ENCODE measurements around the gene EBF3.

The EBF3 gene

DNA sequence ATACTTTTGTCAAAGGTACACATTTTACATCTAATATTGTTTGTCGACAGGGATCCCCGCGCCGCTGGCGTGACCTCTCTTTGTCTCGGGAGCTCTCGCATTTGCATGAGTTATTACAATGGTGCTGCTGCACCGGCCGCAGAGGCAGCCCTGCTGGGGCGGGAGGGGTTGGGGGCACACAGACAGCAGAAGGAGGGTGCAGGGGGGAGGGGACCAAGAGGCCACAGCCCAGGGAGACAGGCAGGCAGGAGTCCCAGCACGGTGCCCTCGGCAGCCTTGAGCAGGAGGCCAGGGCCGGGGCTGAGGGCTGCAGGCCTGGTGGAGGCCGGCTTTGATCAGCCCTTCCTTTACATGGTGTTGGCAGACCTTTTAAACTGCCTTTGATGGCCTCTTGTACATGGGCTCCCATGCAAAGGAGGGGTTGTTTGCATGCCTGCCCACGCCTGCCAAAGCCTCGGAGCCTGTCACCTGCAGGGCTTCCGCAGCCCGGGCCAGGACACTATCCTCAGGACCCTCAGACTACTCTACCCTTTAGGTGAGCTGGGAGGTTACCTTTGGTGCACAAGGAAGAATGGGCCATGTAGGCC lies 95.5 kb downstream of the EBF3 start:
- no peak for DNase-seq

DNA sequence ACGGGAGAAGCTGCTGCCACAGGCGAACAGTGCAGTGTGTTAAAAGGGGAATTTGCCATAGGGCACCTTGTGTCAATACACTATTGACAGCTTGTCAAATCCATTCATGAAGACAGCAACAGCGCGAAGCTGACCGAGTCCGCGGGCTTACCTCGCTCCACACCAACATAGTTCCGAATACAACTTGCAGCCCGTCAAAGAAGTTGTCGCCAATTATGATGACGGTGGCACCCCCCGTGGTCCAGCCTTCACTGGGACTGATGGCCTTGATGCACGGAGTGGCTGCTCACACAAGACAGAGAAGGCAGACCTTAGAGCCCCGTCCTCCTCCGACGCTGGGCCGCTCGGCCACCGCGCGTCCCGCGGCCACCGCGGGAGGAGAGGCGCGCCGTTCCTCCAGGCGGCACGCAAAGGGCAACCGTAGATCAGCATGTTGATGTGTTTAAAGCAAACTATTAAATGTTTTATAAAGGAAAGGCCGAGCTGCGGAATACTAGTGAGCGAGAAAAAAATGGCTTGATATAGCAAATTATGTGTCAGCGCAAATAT lies 96.4 kb downstream of the EBF3 start:
- DNase-seq: no peak

DNA sequence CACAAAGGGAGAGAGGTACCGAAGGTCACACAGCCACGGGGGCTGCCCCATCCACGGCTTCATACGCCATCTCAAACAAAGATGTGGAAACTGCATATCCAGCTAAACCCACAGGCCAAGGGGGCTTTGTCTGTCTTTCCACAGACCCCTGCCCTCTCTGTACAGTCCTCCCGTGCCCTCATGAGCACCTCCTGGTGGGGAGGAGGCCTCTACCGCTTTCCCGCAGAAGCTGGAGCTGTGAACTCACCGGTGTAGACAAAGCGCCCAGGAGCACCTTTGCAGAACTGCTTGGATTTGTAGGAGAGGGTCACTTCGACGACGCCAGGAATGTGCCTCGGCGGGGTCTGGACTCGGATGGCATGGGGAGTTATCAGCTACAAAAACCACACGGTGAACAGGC lies 97.2 kb downstream of the EBF3 start:
- no peak for DNase-seq

DNA sequence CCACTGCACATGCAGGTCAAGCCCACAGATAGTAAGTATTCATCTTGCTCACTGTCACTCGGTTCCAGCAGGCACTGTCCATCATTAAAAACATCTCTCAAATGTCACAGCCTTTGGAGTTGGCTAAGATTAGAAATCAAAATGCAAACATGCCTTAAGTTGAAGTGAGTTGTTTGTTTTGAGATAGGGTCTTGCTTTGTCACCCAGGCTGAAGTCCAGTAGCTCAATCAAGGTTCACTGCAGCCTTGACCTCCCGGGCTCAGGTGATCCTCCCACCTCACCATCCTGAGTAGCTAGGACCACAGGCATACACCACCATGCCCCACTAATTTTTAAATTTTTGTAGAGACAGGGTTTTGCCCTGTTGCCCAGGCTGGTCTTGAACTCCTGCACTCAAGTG lies 98.1 kb downstream of the EBF3 start:
- DNase-seq: no peak

DNA sequence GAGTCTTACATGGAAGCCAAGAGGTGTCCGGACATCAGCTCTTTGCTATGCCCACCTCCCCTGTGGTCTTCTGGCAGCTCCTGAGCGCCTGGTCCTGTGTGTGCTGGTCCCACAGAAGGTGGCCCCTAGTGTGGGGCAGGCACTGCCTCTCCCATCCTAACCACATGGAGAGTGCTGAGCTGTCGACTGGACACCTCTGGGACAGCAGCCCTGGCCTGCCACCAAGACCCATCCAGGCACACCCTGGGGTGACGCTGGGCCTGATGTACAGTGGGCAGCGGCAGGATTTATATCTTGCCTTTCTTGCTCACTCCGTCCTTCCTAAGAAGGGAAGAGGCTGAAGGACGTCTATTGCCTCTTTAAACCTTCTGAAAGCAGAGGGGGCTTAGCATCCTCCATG lies 98.7 kb downstream of the EBF3 start:
- DNase-seq: no peak

DNA sequence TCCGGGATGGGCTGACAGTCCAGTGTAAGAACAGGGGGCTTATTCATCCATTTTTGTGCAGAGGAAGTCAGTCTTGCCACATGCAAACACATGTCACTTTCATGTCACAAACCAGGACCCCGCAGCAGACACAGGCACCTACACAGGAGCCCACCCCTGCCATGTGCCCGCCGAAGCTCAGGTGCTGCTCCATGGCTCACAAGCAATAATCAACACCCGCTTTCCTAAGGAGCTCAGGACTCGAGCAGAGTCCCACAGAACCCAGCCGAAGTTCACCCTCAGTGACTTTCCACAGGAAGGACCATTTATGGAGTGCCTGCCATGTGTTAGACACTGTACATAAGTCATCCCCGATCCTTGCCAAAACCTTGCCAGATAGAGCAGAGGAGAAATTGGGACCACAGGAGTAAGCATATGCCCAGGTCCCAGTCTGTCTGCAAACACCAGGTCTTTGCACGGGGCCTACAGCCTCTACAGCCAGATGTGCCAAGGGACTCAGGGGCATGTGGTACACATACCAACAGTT lies 99.4 kb downstream of the EBF3 start:
- DNase-seq: no peak

DNA sequence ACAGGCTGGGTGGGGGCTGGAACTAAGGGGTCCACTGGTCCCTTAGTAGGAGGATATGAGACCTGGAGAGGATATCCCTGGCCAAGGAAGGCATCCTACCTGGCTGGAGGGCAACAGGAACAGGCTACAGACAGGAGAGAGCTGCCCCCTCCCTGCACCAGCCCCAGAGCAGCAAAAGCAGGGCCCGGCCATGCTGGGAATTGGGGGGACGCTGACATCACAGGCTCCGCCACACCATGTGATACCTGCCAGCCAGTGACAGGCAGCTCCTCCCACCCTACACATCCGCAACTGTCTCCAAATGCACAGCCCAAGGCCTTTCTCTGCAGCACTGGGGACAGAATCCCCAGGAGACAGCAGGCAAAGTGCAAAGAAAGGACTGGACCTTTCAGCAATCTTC lies 100.0 kb downstream of the EBF3 start:
- DNase-seq: no peak

DNA sequence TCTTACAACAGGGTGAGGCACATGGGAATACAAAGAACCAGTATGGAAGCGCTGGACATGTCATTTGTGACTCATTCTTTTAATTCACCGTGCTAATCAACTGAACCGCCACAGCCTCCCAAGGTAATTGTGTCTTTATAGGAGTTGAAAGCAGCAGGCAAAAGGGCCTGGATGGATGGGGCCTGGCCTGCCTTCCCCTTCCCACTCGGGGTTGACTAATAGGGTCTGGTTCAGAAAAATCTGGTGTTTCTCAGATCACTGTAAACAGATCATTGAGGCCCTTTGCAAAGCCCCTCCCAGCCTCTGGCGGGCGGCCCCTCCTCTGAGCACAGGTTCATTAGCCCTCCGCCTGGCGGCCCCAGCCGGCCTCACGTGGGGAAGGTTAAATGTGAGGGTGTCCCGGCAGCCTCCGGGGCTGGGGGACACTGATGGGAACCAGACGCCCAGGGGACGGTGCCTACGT lies 100.8 kb downstream of the EBF3 start:
- no peak for DNase-seq

DNA sequence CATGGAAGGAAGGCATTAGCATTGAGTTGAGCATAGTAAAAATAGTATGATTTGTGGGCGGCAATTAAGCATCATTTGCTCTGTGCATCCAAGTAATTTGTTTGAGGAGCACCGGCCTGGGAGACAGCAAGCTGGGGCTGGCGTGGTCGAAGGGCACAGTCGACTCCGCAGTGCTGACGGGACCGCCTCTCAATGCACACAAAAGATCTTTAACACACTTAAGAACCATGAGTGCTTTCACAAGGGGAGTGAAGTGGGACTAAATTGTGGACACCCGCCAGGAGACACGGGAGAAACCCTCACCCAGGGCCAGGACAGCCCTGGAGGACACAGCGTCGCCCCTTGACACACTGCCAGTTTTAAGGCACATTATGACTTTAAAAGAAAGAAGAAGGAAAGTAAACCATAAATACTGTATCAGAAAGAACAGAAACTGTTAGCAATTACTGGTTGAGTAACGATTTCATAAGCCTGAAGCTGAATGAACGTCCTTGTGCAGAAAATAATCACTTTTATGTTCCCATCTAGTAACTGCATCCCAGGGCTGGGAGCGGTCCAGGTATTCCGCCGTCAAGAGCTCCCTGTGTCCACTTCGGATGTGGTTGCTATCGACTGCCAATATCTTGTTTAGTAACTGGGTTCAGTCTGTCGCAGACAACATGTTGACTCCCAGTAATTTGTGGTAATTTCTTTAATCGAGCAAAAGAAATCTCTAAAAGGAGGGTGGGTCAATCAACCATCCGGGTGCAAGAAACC lies 102.1 kb downstream of the EBF3 start:
- DNase-seq: no peak

DNA sequence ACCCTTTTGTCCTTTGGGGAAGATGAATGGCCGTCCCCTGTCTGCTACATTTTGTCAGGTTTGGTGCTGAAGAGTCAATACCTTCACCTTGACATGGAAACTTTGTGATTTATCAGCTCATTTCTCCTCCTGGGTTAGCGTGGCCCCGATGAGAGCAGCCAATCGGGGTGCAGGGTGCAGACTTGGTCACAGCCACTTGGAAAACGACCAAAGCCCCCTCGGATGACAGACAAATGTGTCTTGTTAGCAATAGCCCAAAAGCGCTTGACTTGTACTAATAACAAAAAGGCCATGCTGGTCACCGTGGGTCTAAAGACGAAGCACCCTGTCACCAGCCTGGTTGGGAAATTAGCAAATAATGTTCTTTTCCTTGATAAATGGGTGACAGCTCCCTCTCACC lies 103.7 kb downstream of the EBF3 start:
- no peak for DNase-seq

DNA sequence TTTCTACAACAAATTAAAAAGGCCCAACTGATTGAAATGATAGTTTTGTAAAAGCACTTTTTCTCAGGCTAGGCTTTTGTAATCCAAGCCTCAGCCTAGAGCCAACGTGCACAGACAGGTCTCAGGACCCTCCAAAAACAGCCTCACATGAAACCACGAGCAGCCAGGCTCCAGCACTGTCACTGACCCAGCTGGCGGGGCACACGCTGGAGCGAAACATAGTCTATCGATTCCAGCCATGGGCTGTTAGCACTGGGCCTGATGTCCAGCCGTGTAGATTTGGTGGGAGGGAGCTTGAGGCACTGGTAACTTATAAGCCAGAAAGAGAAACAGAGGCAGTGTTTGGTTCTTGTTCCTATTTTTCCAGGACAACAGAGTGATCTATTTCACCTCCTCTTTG lies 104.5 kb downstream of the EBF3 start:
- DNase-seq: no peak

DNA sequence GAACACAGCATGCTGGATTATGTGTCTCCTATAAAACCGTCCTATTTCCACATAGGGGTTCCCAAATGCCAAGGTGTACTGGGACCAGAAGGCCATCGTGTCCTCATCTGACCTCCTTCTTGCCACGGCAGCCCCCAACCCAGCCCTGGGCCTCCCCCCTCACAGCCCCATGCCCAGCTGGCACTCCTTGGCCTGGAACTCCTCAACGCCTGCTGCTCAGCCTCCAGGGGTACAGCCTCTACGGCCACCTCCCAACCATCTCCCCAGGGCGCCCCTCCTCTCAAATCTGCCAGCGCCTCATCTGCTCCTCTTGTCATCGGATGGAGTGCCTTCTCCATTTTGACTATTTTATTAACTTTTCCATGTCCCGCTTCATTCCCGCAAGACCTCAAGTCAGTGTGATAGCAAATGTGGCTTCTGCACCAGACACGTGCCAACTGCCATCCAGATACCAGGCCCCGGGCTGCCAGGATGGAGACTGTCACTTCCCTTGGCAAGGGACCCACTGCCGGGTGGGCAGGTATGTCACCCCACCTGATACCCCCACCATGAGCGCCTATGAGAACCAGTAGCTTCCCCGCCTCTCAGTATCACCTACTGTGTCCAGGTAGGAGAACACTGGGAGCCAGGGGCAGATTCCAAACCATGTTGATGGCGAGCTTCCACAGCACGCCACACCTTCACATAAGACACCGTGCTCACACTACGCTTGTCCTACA lies 106.7 kb downstream of the EBF3 start:
- peak; percentile 53 for DNase-seq

DNA sequence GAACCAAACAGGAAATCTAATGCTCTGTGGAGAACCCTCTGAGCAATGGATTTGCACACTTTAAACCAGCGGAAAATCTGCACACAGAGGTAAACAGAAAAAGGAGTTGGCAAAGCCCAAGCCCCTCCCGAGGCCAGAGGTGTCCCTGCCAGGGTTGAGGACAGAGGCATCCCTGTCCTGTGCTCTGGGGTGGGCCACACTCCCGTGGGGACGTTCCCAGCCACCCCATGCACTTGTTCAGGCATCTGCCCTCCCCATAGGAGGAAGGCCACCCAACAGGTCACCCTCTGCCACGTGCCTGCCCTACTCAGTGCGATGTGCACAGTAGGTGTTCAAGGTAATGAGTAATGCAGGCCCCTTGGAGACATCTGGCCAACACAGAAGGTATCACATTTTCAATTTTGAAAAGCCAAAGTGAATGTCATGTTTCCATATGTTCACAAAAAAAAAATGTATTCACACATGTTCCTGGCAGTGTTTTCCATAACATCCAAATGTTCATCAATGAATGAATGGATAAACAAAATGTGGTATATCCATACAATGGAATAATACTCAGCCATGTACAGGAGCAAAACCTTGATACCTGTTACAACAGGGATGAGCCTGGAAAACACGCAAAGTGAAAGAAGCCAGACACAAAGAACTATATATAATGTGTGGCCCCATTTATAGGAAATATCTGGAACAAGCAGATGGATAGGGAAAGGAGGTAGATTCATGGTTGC lies 108.1 kb downstream of the EBF3 start:
- DNase-seq: no peak

DNA sequence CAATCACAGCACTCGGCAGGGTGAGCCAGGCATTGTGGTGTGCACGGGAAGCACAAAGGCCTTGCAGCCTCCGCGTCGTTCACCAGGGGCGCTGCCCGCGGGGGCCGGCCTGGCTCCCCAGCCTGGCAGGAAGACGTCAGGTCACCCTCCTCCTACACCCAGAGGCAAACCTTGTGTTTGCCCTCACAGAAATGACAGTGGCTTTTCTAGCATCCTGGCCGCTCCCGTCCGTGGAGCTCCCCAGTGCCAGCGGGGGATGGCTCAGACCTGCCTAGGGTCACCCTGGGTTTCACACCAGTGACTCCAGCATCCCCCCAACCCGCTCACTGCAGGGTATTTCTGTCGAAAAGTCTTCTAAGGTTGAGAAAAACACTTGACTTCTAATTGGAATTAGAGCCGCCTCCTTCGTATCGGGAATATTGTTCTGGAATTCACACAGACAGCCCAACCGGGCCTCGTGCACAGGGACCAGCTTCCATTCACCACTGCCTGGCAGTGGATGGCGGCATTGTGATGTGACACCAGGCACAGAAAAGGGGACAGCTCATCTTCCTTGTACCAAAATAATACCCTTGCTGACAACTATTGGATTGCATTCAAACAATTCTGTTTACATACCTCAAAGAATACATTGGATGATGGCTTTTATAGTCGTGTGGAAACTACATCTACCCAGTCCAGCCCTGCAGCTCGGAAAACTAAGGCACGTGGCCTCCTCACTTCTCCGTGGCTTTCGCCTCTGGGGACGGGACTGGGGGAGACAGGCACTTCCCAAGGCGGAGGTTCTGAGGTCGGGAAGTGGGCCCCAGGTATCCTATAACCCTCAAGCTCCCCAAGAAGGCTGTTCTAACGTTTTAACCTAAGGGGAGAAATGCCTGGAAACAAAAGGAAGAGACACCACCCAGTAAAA lies 109.0 kb downstream of the EBF3 start:
- DNase-seq: no peak

DNA sequence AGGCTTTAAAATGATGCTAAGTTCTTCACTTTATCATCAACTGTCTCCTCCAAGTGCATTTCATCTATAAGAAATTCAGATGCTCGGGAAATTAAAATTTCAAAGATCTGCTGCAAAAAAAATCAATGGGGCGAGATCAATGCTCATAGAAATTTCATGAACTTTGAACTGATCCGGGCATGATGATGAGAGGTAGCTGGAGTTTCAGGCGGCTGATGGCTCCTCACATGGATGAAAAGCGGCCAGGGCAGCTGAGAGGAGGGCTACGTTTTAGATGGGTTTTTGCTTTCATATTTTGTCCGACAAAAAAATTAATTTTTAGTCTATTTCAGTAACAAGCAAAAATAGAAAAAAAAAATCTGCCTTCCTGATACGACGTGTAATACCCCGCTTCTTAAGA lies 109.9 kb downstream of the EBF3 start:
- no peak for DNase-seq

DNA sequence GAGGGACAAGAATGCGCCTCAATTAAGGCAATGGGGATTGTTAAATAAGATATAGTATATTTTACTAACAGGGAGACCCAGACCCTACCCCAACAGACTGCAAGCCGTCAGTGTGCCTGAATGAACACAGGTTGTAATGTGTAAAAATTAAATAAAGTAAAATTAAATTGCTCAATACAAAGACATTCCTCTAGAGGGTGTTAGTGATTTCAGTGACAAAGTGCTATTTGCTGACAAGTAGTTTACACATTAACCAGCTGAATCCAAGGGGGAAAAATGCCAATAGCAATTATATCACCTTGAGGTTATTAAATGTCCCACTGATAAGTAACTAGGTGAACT lies 110.5 kb downstream of the EBF3 start:
- DNase-seq: no peak

DNA sequence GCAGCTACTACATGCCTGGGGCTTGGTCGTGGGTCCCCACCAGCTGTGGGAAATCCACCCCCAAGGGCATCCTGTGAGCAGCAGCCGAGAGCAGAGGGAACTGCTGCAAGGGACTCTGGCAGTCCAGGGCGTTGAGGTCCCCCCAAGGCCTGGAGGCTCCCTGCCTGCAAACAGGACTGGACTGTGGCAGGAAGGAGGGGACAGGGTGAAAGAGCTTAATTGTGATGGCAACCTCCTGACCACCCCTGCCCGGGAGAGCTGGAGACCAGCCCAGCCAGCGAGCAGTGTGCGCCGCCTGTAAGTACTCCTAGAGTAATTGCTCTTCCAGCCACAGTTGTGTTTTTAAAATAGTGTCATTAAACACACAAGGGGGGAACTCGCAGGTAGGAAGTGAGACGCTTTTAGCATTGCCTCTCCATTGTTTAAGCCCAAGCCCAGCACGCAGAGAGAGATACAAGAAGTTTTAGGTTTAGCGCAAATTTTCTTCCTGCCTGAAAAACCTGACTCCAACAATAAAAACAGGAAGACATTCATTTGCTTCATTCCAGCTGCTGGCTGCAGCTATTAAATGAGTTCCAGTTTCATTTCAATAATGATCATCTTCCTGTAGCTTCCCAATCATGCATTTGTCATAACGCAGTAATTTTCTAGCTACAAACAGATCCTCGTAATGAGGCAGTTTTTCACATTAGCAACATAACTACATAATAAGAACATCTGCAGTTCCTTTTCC lies 111.1 kb downstream of the EBF3 start:
- DNase-seq: no peak

DNA sequence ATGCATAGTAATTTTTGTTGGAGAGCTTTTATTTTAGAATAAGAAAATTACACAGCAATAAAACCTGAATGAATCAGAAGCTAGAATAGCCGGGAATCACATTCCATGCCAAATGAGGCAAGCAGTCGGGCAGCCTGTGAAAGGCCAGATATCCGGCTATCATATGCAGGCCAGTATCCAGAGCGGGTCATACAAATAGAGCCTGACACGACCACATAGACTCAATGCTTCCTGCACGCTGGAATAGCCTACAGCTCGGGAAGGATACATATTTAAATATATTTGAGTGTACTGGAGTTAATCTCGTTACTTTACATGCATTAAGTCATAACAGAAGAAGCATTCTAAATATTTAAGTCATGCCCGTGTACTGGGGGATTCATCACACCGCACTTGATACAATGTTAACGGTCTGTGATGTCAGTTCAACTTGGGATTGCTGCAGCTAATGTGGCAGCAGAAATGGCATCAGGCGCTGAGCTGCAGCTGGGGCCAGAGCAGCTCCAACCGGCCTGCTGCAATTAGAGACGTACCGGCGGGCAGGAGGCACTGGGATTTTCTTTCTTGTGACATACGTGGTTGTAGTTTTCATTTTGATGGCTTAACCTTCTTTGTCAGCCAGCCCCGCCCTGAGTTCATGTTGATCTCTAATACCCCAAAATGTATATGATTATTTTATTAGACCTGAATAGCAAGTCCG lies 112.0 kb downstream of the EBF3 start:
- no peak for DNase-seq

DNA sequence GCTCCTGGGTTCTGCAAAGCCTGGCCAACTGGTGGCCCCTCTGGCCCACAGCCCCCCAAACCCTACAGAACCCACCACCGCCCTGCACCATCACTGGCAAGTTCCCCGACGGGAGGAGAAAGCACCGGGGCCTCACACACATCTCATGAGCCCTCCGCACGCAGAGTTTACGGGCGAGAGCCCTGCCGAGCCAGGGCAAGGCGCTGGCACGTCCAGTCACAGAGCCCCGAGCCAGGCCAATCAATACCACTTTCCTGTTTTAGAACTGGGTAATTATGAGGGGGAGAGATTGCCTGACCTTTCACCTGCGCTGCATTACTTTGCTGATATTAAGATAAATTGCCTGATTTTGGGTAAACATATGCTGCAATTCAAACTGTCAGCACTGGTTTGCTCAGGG lies 113.3 kb downstream of the EBF3 start:
- no peak for DNase-seq

DNA sequence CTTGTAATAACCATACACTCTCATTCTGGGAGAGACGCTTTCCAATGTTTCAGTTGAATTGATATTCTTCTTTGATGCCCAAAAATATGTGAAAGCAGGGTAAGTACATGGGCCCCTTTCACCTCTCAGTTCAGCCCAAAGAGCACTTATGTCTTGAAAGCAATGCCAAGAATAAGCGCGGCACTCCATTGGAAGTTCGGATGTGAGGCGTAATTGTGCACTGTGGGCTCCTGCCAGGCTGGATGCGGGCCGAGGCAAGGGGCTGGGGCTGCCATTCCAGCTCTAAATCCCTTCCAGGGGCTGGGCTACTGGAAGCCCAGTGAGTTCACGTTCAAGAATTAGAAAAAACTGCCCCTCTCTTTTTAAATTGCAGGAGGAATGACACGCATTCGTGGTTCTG lies 113.8 kb downstream of the EBF3 start:
- DNase-seq: no peak

DNA sequence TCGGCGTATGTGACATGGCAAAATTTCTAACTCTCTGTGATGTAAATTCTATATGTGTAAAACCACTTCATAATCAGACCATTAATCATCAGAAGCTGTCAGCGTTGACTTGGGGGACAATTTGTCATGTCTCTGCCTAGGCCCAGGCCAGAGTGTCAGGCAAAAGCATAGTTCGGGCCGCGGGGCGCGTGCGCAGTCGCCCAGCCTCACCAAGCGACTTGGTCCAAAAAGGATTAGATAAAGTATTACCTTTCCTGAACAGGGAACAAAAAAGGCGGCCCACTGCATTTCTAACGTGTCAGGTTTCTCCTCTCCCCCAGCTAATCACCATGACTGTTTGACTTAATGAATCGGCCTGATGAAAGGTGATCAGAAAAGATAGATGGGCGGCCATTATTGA lies 114.2 kb downstream of the EBF3 start:
- DNase-seq: no peak

Data from activated effector memory CD4-positive, alpha-beta T cell treated with anti-CD3 and anti-CD28 coated beads, Interleukin-2, amount 50 U/mL, for 16 hours (primary cell).